Activated CD8-positive, alpha-beta memory T cell treated with anti-CD3 and anti-CD28 coated beads, Interleukin-2, amount 10 ng/mL, durations not matched to agents 7 days and 5 days (primary cell): ENCODE data around the gene SCN3A. TPM values are rescaled to one million over a fixed set of nuclear protein-coding genes. Genes with fewer than 3 reads are reported as not detected.

Source experiments
- ATAC-seq: fragments of 150-1000 bp; cut with Tn5 transposase; one replicate; pipeline ENCODE4 v1.10.0; 2021; ENCODE audit warnings: moderate library complexity
- CTCF ChIA-PET: fragments of 350-600 bp; sonication (Branson Sonifier 250); formaldehyde crosslinking; loops from one replicate; lab custom pipeline; 2021; ENCODE audit warnings: antibody characterized with exemption; lab: Charles Lee
- DNase-seq: peaks from one replicate; pipeline ENCODE4 v3.0.0-alpha.2; 2020
- H3K27ac Mint-ChIP-seq: one replicate; pipeline ENCODE4 v1.8.0; 2021; ENCODE audit warnings: mild to moderate bottlenecking, mixed read lengths
- H3K27me3 Mint-ChIP-seq: one replicate; pipeline ENCODE4 v1.8.0; 2021; ENCODE audit warnings: mixed read lengths
- H3K36me3 Mint-ChIP-seq: one replicate; pipeline ENCODE4 v1.8.0; 2021; ENCODE audit warnings: mild to moderate bottlenecking, mixed read lengths
- H3K4me1 Mint-ChIP-seq: one replicate; pipeline ENCODE4 v1.8.0; 2021; ENCODE audit warnings: mixed read lengths
- H3K4me3 Mint-ChIP-seq: one replicate; pipeline ENCODE4 v1.8.0; 2021; ENCODE audit warnings: mild to moderate bottlenecking, moderate library complexity, mixed read lengths
- H3K9me3 Mint-ChIP-seq: one replicate; pipeline ENCODE4 v1.8.0; 2022; ENCODE audit warnings: low read depth, mixed read lengths
- total RNA-seq, 2 experiments: library from RNA; stranded (reverse); gene quantifications; one replicate each; pipeline ENCODE4 v1.2.3, GENCODE V29; 2021

SCN3A gene
- total RNA-seq, 2 experiments from 2014 or later: 0.07 TPM; not detected in 1

- CTCF ChIA-PET: no interaction called here
- DNase-seq (no peak), ATAC-seq (no peak)
- no peak overlapping the region for H3K4me3 Mint-ChIP-seq
- H3K9me3 Mint-ChIP-seq: peaks cover 1% of the 10 kb centered on the region
- H3K27ac Mint-ChIP-seq: no peak overlapping the region
- H3K4me1 Mint-ChIP-seq: no peaks in the 10 kb centered on the region
- no peaks in the 10 kb centered on the region for H3K36me3 Mint-ChIP-seq
- H3K27me3 Mint-ChIP-seq: no peaks in the 10 kb centered on the region
These were observed 124.9 kb downstream of the SCN3A start for GRCh38 chr2:165078913-165079312.

DNA sequence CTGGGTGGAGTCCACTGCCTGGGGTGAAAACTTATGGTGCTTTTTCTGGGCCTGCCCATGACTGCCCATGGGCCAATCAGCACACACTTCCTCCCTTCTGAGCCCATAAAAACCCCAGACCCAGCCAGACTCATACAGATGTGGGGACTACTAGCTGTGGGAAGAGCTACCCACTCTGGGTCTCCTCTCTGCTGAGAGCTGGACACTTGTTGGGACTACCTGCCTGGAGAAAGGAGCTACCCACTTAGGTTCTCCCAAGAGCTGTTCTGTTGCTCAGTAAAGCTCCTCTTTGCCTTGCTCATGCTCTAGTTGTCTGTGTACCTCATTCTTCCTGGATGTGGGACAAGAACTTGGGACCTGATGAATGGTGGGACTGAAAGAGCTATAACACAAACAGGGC, 129.0 kb downstream of the SCN3A start:
- Mint-ChIP-seq H3K9me3 (no peaks in the 10 kb centered on the region), H3K4me3 (no peak overlapping the region), H3K36me3 (no peaks in the 10 kb centered on the region), H3K4me1 (no peaks in the 10 kb centered on the region), H3K27ac (no peak overlapping the region), H3K27me3 (no peaks in the 10 kb centered on the region)
- ATAC-seq (no peak), DNase-seq (no peak)
- CTCF ChIA-PET: no interaction called here

DNA sequence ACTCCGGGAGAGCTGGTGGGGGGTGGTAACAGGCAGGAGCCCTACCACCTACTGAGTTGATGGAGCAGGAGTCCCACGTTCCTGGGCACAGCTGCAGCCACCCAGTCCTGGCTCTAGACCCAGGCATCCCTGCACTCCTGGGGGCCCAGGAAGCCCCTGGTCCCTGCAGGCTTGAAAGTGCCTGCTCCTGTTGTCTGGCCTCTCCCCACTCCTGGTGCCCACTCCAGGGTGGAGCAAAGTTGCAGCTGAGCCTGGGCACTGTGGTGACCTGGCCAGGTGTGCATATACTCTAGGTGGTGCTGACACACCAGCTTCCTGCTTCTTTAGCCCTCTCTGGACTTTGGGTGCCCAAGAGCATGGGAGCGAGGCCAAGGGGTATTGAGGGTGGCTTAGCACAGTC, 129.5 kb downstream of the SCN3A start:
- CTCF ChIA-PET: no interaction called here
- ATAC-seq: no peak
- no peaks in the 10 kb centered on the region for H3K4me1 Mint-ChIP-seq
- no peak for DNase-seq
- H3K4me3 Mint-ChIP-seq: no peak overlapping the region
- H3K36me3 Mint-ChIP-seq: no peaks in the 10 kb centered on the region
- H3K27ac Mint-ChIP-seq: no peak overlapping the region
- H3K9me3 Mint-ChIP-seq: no peaks in the 10 kb centered on the region
- H3K27me3 Mint-ChIP-seq: no peaks in the 10 kb centered on the region

- no peaks in the 10 kb centered on the region for H3K27me3 Mint-ChIP-seq
- no peaks in the 10 kb centered on the region for H3K9me3 Mint-ChIP-seq
- no peaks in the 10 kb centered on the region for H3K4me1 Mint-ChIP-seq
- no peak overlapping the region for H3K27ac Mint-ChIP-seq
- H3K36me3 Mint-ChIP-seq: no peaks in the 10 kb centered on the region
- no peak for DNase-seq
- CTCF ChIA-PET: no interaction called here
- H3K4me3 Mint-ChIP-seq: no peak overlapping the region
- ATAC-seq: no peak
These were observed 133.8 kb downstream of the SCN3A start for GRCh38 chr2:165070076-165070475.

- DNase-seq (no peak), ATAC-seq (no peak)
- Mint-ChIP-seq H3K4me1 (no peaks in the 10 kb centered on the region), H3K4me3 (no peak overlapping the region), H3K27me3 (no peaks in the 10 kb centered on the region), H3K27ac (no peak overlapping the region), H3K9me3 (no peaks in the 10 kb centered on the region), H3K36me3 (no peaks in the 10 kb centered on the region)
- CTCF ChIA-PET: no interaction called here
These were observed 134.7 kb downstream of the SCN3A start for GRCh38 chr2:165069151-165069550.

DNA sequence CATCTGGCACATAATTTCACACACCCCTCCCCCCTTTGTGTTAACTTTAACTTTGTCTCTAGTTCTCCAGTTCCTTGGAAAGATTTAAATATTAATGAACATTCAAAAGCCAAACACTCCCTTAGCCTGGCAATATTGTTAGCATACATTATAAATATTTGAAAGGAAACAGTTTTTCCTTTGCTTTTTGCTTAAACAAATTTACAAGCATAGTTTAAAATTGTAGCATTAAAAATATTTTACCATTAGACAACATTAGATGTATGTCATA, 135.4 kb downstream of the SCN3A start:
- H3K36me3 Mint-ChIP-seq: no peaks in the 10 kb centered on the region
- H3K27ac Mint-ChIP-seq: no peak overlapping the region
- H3K9me3 Mint-ChIP-seq: no peaks in the 10 kb centered on the region
- CTCF ChIA-PET: no interaction called here
- H3K4me3 Mint-ChIP-seq: no peak overlapping the region
- no peak for DNase-seq
- H3K27me3 Mint-ChIP-seq: no peaks in the 10 kb centered on the region
- no peak for ATAC-seq
- no peaks in the 10 kb centered on the region for H3K4me1 Mint-ChIP-seq

- H3K4me3 Mint-ChIP-seq: no peak overlapping the region
- ATAC-seq: no peak
These were observed 136.0 kb downstream of the SCN3A start for GRCh38 chr2:165067643-165068486.

GRCh38 chr2:165064743-165065142, 139.1 kb downstream of the SCN3A start:
- Mint-ChIP-seq H3K9me3 (no peaks in the 10 kb centered on the region), H3K36me3 (no peaks in the 10 kb centered on the region), H3K4me1 (peaks cover 1% of the 10 kb centered on the region), H3K4me3 (no peak overlapping the region), H3K27ac (no peak overlapping the region), H3K27me3 (no peaks in the 10 kb centered on the region)
- DNase-seq (no peak), ATAC-seq (no peak)
- CTCF ChIA-PET: no interaction called here

More at GRCh38 chr2:165067643-165068486, 136.0 kb downstream of the SCN3A start:
- Mint-ChIP-seq H3K4me1 (no peaks in the 10 kb centered on the region), H3K9me3 (no peaks in the 10 kb centered on the region), H3K36me3 (no peaks in the 10 kb centered on the region), H3K27me3 (no peaks in the 10 kb centered on the region), H3K27ac (no peak overlapping the region)
- CTCF ChIA-PET: no interaction called here
- no peak for DNase-seq

- Mint-ChIP-seq H3K9me3 (no peaks in the 10 kb centered on the region), H3K27me3 (no peaks in the 10 kb centered on the region), H3K4me1 (peaks cover 1% of the 10 kb centered on the region), H3K36me3 (no peaks in the 10 kb centered on the region), H3K4me3 (no peak overlapping the region), H3K27ac (no peak overlapping the region)
- no peak for ATAC-seq
- DNase-seq: no peak
- CTCF ChIA-PET: no interaction called here
These were observed 143.4 kb downstream of the SCN3A start for GRCh38 chr2:165060411-165060810.

- H3K9me3 Mint-ChIP-seq: no peaks in the 10 kb centered on the region
- no peak overlapping the region for H3K4me3 Mint-ChIP-seq
- CTCF ChIA-PET: no interaction called here
- H3K27me3 Mint-ChIP-seq: no peaks in the 10 kb centered on the region
- DNase-seq: no peak
- no peak for ATAC-seq
- H3K4me1 Mint-ChIP-seq: peaks cover 8% of the 10 kb centered on the region
- no peak overlapping the region for H3K27ac Mint-ChIP-seq
- H3K36me3 Mint-ChIP-seq: no peaks in the 10 kb centered on the region
These were observed 145.2 kb downstream of the SCN3A start for GRCh38 chr2:165058476-165059265.

- no peaks in the 10 kb centered on the region for H3K36me3 Mint-ChIP-seq
- H3K4me3 Mint-ChIP-seq: no peak overlapping the region
- no peaks in the 10 kb centered on the region for H3K9me3 Mint-ChIP-seq
- H3K4me1 Mint-ChIP-seq: peaks cover 8% of the 10 kb centered on the region
- H3K27me3 Mint-ChIP-seq: no peaks in the 10 kb centered on the region
- DNase-seq (no peak), ATAC-seq (no peak)
- no peak overlapping the region for H3K27ac Mint-ChIP-seq
- CTCF ChIA-PET: no interaction called here
These were observed 145.9 kb downstream of the SCN3A start for GRCh38 chr2:165057931-165058330.

DNA sequence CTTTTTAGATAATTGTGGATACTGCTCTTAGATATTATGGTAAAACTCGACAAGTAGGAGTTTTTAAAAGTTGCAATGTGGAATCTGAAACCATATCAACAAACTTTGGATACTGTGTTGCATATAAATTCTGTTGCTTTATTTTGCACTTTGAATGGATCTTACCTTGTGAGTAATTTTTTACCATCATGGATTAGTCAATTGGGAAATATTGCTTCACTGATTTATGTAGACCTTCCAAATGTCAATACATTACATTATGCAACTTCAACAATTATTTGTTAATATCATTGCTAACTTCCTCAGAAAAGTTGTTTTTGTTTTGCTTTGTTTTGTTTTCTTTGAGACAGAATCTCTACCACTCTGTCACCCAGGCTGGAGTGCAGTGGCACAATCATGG, 146.5 kb downstream of the SCN3A start:
- ATAC-seq: no peak
- no peaks in the 10 kb centered on the region for H3K36me3 Mint-ChIP-seq
- no peaks in the 10 kb centered on the region for H3K27me3 Mint-ChIP-seq
- peaks cover 8% of the 10 kb centered on the region for H3K4me1 Mint-ChIP-seq
- H3K4me3 Mint-ChIP-seq: no peak overlapping the region
- H3K9me3 Mint-ChIP-seq: no peaks in the 10 kb centered on the region
- no peak overlapping the region for H3K27ac Mint-ChIP-seq
- no peak for DNase-seq
- CTCF ChIA-PET: interaction anchor here (0.6 kb wide), 1 partner anchor 1071 kb away, joined by 3 read pairs; the partner anchor contains the start of gene SCN1A

GRCh38 chr2:165056564-165056963, 147.3 kb downstream of the SCN3A start:
- H3K27me3 Mint-ChIP-seq: no peaks in the 10 kb centered on the region
- no peaks in the 10 kb centered on the region for H3K9me3 Mint-ChIP-seq
- peaks cover 7% of the 10 kb centered on the region for H3K4me1 Mint-ChIP-seq
- no peak for DNase-seq
- no peak overlapping the region for H3K27ac Mint-ChIP-seq
- no peak for ATAC-seq
- no peaks in the 10 kb centered on the region for H3K36me3 Mint-ChIP-seq
- CTCF ChIA-PET: no interaction called here
- no peak overlapping the region for H3K4me3 Mint-ChIP-seq
